AG04450 (cell line): ENCODE results near the gene EVA1B. TPM values are rescaled to one million over a fixed set of nuclear protein-coding genes. Genes with fewer than 3 reads are reported as not detected.

Experiments used
- CTCF ChIA-PET: fragments of 300-600, 350-600 bp; formaldehyde crosslinking; extraction: SDS; loops from one replicate; lab custom pipeline; 2022; ENCODE audit warnings: antibody characterized with exemption, inconsistent platforms; lab: Charles Lee
- POLR2A ChIA-PET: fragments of 350-600 bp; formaldehyde crosslinking; extraction: SDS; loops from one replicate; lab custom pipeline; 2021; ENCODE audit warnings: antibody characterized with exemption, inconsistent platforms; lab: Yijun Ruan, JAX
- DNase-seq: peaks from one replicate; pipeline ENCODE4 v3.0.0-alpha.2; 2011; ENCODE audit warnings: low read depth, low spot score
- H3K27ac ChIP-seq: one replicate; pipeline ENCODE4 v1.5.1; 2012; ENCODE audit warnings: low read depth, low read length, control low read depth
- H3K27me3 ChIP-seq: one replicate; pipeline ENCODE4 v1.6.0; 2012; ENCODE audit warnings: low read length; ENCODE audit not compliant: control insufficient read depth, insufficient read depth
- H3K4me3 ChIP-seq: 2 replicates; pipeline ENCODE4 v1.5.1; 2011; ENCODE audit warnings: mild to moderate bottlenecking, low read depth, low read length, control low read depth
- H3K9me3 ChIP-seq: 2 replicates; pipeline ENCODE4 v1.5.1; 2012; ENCODE audit warnings: low read length; ENCODE audit not compliant: control insufficient read depth, insufficient read depth
- CTCF ChIP-seq: IDR thresholded peaks from 2 replicates; pipeline ENCODE4 v1.5.1; 2011; ENCODE audit warnings: low read depth, low read length, control low read depth, inconsistent platforms
- polyA plus RNA-seq: library from polyadenylated mRNA; depleted of rRNA; stranded (reverse); fragments of >200 nt; gene quantifications from 2 replicates; pipeline ENCODE4 v1.2.3, GENCODE V29; 2011

The EVA1B gene
- polyA plus RNA-seq, 1 experiment: 27.2 TPM

- no peak overlapping the region for H3K4me3 ChIP-seq
- ChIA-PET CTCF (interaction anchor here (1.5 to 3.2 kb wide), 2 partner anchors 12 to 13 kb away, joined by 3 to 14 read pairs; no protein-coding TSS in a partner anchor), POLR2A (interaction anchor here (0.7 kb wide), 2 partner anchors 22 to 69 kb away, joined by 4 read pairs; no protein-coding TSS in a partner anchor)
- no peaks in the 10 kb centered on the region for H3K27me3 ChIP-seq
- no peak overlapping the region for H3K27ac ChIP-seq
- DNase-seq: no peak
- no peak for TF ChIP-seq CTCF
- no peaks in the 10 kb centered on the region for H3K9me3 ChIP-seq
Measured at GRCh38 chr1:36297062-36297461, 26.4 kb downstream of the EVA1B start.

GRCh38 chr1:36295390-36295789, 28.1 kb downstream of the EVA1B start:
- DNase-seq: no peak
- CTCF ChIA-PET: interaction anchor here (0.6 to 3.2 kb wide), 3 partner anchors 10 to 41 kb away, joined by 3 to 14 read pairs (median 4); no protein-coding TSS in a partner anchor
- H3K27ac ChIP-seq: no peak overlapping the region
- POLR2A ChIA-PET: interaction anchor here (0.6 to 0.7 kb wide), 2 partner anchors 66 to 91 kb away, joined by 3 to 4 read pairs; no protein-coding TSS in a partner anchor
- no peaks in the 10 kb centered on the region for H3K27me3 ChIP-seq
- H3K9me3 ChIP-seq: no peaks in the 10 kb centered on the region
- no peak overlapping the region for H3K4me3 ChIP-seq
- TF ChIP-seq CTCF: no peak

- ChIA-PET CTCF (interaction anchor here (0.8 to 4.2 kb wide), 9 partner anchors 12 to 188 kb away, joined by 3 to 62 read pairs (median 7); partner anchors contain the start of gene TRAPPC3), POLR2A (no interaction called here)
- no peaks in the 10 kb centered on the region for H3K27me3 ChIP-seq
- H3K9me3 ChIP-seq: no peaks in the 10 kb centered on the region
- no peak overlapping the region for H3K4me3 ChIP-seq
- no peak for TF ChIP-seq CTCF
- DNase-seq: no peak
- no peak overlapping the region for H3K27ac ChIP-seq
Measured at GRCh38 chr1:36287595-36287994, 35.9 kb downstream of the EVA1B start.

- no peak for TF ChIP-seq CTCF
- H3K9me3 ChIP-seq: no peaks in the 10 kb centered on the region
- CTCF ChIA-PET: interaction anchor here (1.0 to 4.2 kb wide), 12 partner anchors 13 to 187 kb away, joined by 3 to 62 read pairs (median 8); partner anchors contain the start of gene TRAPPC3
- no peak overlapping the region for H3K4me3 ChIP-seq
- POLR2A ChIA-PET: interaction anchor here (0.6 kb wide), 2 partner anchors 13 to 137 kb away, joined by 4 to 5 read pairs; no protein-coding TSS in a partner anchor
- H3K27me3 ChIP-seq: no peaks in the 10 kb centered on the region
- DNase-seq: no peak
- H3K27ac ChIP-seq: no peak overlapping the region
Measured at GRCh38 chr1:36286802-36287201, 36.6 kb downstream of the EVA1B start.

GRCh38 chr1:36285443-36286101, 37.9 kb downstream of the EVA1B start:
- POLR2A ChIA-PET: interaction anchor here (0.6 to 1.0 kb wide), 4 partner anchors 38 to 136 kb away, joined by 3 to 8 read pairs (median 4); partner anchors contain the start of genes EVA1B, MAP7D1 and TRAPPC3
- Histone ChIP-seq H3K9me3 (no peaks in the 10 kb centered on the region), H3K27me3 (no peaks in the 10 kb centered on the region), H3K4me3 (no peak overlapping the region), H3K27ac (no peak overlapping the region)
- DNase-seq: peak; percentile 81
- peak; percentile 74 for TF ChIP-seq CTCF
- CTCF ChIA-PET: interaction anchor here (0.6 to 4.2 kb wide), 61 partner anchors 9 to 277 kb away, joined by 3 to 62 read pairs (median 4); partner anchors contain the start of genes MAP7D1, SH3D21, THRAP3 and TRAPPC3
